Testis (tissue), 3 donors: Measurements from ENCODE around the gene ADPRHL1. TPM values are rescaled to one million over a fixed set of nuclear protein-coding genes. Genes with fewer than 3 reads are reported as not detected.

Experiments used
- DNase-seq: peaks from one replicate; pipeline ENCODE4 v3.0.0-alpha.2; 2019
- H3K27ac ChIP-seq, 2 donors: fragments of 200-600 bp; sonication (generic); one replicate each; pipeline ENCODE4 v1.5.1; 2019
- H3K27me3 ChIP-seq: fragments of 200-600 bp; sonication (generic); one replicate; pipeline ENCODE4 v1.5.1; 2019
- H3K36me3 ChIP-seq: fragments of 200-600 bp; sonication (generic); one replicate; pipeline ENCODE4 v1.5.1; 2017; ENCODE audit warnings: low read depth; ENCODE audit errors: missing control alignments
- H3K4me1 ChIP-seq: fragments of 200-600 bp; sonication (generic); one replicate; pipeline ENCODE4 v1.5.1; 2019
- H3K4me3 ChIP-seq, 2 donors: fragments of 200-600 bp; sonication (generic); one replicate each; pipeline ENCODE4 v1.5.1; 2017 to 2019
- H3K9me3 ChIP-seq: fragments of 200-600 bp; sonication (generic); one replicate; pipeline ENCODE4 v1.5.1; 2017
- POLR2A ChIP-seq: fragments of 450-650 bp; IDR thresholded peaks from one replicate; pipeline ENCODE4 v1.6.1; 2017; ENCODE audit warnings: antibody characterized with exemption, mild to moderate bottlenecking, moderate library complexity
- WGBS, 2 donors: methylation state at CpG; one replicate each; pipeline ENCODE4 v1.1.5; 2018; 5-methylcytosine and 5-hydroxymethylcytosine counted together
- intact Hi-C: fragments of 100-400 bp; cut with DNase I; formaldehyde crosslinking; loops from one replicate; pipeline ENCODE4 v1.15.1; 2023; ENCODE audit warnings: low total_unique reads
- polyA plus RNA-seq: library from polyadenylated mRNA; stranded (reverse); fragments of 350-450 nt; fragmentation: Illumina TruSeq; extraction: RNeasy Lipid Tissue Mini Kit (QIAGEN cat#74804); gene quantifications from one replicate; pipeline ENCODE4 v1.2.3, GENCODE V29; 2014; ENCODE audit warnings: low read depth, low replicate concordance; ENCODE audit not compliant: insufficient read depth
- total RNA-seq, 2 donors: library from RNA; depleted of rRNA; stranded (reverse); fragments of >200 nt; gene quantifications; one replicate each; pipeline ENCODE4 v1.2.3, GENCODE V29; 2016
- TF ChIP-seq, protein P1 (sequence below), 3 experiments: fragments of 450-650 bp in 2 of 3; fragments of 200-600 bp in 1 of 3; sonication (generic) in 1 of 3; IDR thresholded peaks; one replicate each; pipeline ENCODE4 v1.5.1; 2016 to 2019; ENCODE audit warnings: antibody characterized with exemption in 3 of 3, mild to moderate bottlenecking in 2 of 3, moderate library complexity in 1 of 3

ADPRHL1 gene
- total and polyA plus RNA-seq, 3 donors from 2014 or later: 6.2 to 9.3 (median 6.6) TPM

DNA sequence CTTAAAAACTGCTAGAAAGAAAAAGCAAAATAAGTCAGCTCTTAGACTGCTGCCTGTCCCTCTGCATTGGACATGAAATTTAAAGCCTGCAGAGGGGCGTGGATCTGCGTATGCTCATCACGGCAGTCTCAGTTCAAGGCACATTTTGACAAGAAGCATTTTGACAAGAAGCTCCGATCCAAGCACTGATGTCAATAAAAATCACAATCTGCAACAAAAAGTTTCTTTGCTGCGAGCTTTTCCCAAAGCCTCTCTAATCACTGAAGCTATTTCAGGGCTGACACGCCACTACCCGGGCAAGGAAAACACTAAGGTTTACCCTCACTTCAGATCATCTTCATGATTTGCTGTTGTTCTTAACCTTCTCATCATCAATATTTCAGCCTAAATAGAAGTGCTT, 29.8 kb upstream of the ADPRHL1 start:
- no peak for DNase-seq
- TF ChIP-seq, protein P1, sequence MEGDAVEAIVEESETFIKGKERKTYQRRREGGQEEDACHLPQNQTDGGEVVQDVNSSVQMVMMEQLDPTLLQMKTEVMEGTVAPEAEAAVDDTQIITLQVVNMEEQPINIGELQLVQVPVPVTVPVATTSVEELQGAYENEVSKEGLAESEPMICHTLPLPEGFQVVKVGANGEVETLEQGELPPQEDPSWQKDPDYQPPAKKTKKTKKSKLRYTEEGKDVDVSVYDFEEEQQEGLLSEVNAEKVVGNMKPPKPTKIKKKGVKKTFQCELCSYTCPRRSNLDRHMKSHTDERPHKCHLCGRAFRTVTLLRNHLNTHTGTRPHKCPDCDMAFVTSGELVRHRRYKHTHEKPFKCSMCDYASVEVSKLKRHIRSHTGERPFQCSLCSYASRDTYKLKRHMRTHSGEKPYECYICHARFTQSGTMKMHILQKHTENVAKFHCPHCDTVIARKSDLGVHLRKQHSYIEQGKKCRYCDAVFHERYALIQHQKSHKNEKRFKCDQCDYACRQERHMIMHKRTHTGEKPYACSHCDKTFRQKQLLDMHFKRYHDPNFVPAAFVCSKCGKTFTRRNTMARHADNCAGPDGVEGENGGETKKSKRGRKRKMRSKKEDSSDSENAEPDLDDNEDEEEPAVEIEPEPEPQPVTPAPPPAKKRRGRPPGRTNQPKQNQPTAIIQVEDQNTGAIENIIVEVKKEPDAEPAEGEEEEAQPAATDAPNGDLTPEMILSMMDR (IDR thresholded peaks at IDR 0.05): no peak
- no peak for TF ChIP-seq POLR2A
- H3K27ac ChIP-seq: peak overlapping the region; percentile 46 to 59
- WGBS, 2 donors: 36 to 52% methylated on average over 7 of the region's 7 CpGs
- H3K4me3 ChIP-seq: peak overlapping the region; percentile 3 to 6
- H3K4me1 ChIP-seq: peaks cover 7% of the 10 kb centered on the region
- H3K9me3 ChIP-seq: no peaks in the 10 kb centered on the region
- intact Hi-C loops: no loop called here
- no peaks in the 10 kb centered on the region for H3K36me3 ChIP-seq
- no peaks in the 10 kb centered on the region for H3K27me3 ChIP-seq

DNA sequence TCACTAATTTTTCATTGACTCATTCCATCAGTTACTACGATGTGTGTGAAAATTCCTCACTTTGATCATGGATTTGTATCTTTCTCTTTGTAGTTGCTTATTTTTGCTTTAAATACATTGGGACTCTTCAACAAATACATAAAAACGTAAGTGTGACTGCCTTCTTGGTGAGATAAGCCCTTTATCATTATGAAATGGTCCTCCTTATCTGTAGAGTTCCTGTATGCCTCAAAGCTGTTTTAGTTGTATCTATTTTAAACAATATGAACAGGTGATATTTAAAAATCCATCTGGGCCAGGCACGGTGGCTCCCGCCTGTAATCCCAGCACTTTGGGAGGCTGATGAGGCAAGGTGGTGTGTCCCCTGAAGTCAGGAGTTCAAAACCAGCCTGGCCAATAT, 25.9 kb upstream of the ADPRHL1 start:
- intact Hi-C loops: no loop called here
- no peaks in the 10 kb centered on the region for H3K27me3 ChIP-seq
- WGBS, 2 donors: 71 to 78% methylated on average over 4 of the region's 4 CpGs
- no peak overlapping the region for H3K27ac ChIP-seq
- H3K4me1 ChIP-seq: no peaks in the 10 kb centered on the region
- DNase-seq: no peak
- TF ChIP-seq, protein P1 (IDR thresholded peaks at IDR 0.05): no peak
- TF ChIP-seq POLR2A: no peak
- no peaks in the 10 kb centered on the region for H3K9me3 ChIP-seq
- no peak overlapping the region for H3K4me3 ChIP-seq
- H3K36me3 ChIP-seq: no peaks in the 10 kb centered on the region

- DNase-seq: no peak
- intact Hi-C loops: no loop called here
- H3K9me3 ChIP-seq: no peaks in the 10 kb centered on the region
- H3K36me3 ChIP-seq: no peaks in the 10 kb centered on the region
- TF ChIP-seq, protein P1 (IDR thresholded peaks at IDR 0.05): no peak
- no peak for TF ChIP-seq POLR2A
- H3K4me1 ChIP-seq: no peaks in the 10 kb centered on the region
- H3K4me3 ChIP-seq: no peak overlapping the region
- 93 to 99% methylated on average over 3 of the region's 3 CpGs for WGBS, 2 donors
- no peak overlapping the region for H3K27ac ChIP-seq
- no peaks in the 10 kb centered on the region for H3K27me3 ChIP-seq
These were observed 24.4 kb upstream of the ADPRHL1 start for GRCh38 chr13:113477724-113478123.

GRCh38 chr13:113476811-113477210, 23.5 kb upstream of the ADPRHL1 start:
- H3K36me3 ChIP-seq: no peaks in the 10 kb centered on the region
- H3K4me1 ChIP-seq: no peaks in the 10 kb centered on the region
- DNase-seq: no peak
- H3K27me3 ChIP-seq: no peaks in the 10 kb centered on the region
- H3K27ac ChIP-seq: no peak overlapping the region
- 90 to 97% methylated on average over 7 of the region's 7 CpGs for WGBS, 2 donors
- intact Hi-C loops: no loop called here
- no peaks in the 10 kb centered on the region for H3K9me3 ChIP-seq
- TF ChIP-seq, protein P1 (IDR thresholded peaks at IDR 0.05): no peak
- no peak for TF ChIP-seq POLR2A
- no peak overlapping the region for H3K4me3 ChIP-seq

DNA sequence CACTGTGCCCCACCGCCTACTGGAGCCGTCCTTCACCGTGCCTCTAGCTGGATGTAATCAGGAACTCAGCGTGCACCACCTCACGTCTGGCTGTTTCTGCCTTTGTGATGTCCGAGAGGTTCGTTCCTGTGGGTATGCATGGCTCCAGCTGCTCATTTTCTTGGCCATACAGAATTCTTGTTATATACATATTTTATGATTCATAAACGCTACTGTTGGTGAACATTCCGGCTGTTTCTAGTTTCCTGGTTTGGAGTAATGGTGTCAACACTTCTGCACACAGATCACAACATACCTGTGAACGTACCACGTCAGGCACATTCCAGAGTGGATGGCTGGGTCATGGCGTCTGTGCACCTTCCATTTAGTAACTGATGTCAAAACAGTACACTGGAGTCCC, 22.6 kb upstream of the ADPRHL1 start:
- H3K27ac ChIP-seq: no peak overlapping the region
- no peaks in the 10 kb centered on the region for H3K9me3 ChIP-seq
- no peaks in the 10 kb centered on the region for H3K36me3 ChIP-seq
- H3K27me3 ChIP-seq: no peaks in the 10 kb centered on the region
- TF ChIP-seq POLR2A: no peak
- TF ChIP-seq, protein P1 (IDR thresholded peaks at IDR 0.05): no peak
- H3K4me3 ChIP-seq: no peak overlapping the region
- intact Hi-C loops: no loop called here
- no peaks in the 10 kb centered on the region for H3K4me1 ChIP-seq
- no peak for DNase-seq
- 93 to 97% methylated on average over 12 of the region's 12 CpGs for WGBS, 2 donors
